GM21737 (cell line): ENCODE results near the gene RAB3IL1.

Experiments
- ATAC-seq: cut with Tn5 transposase; IDR thresholded peaks from one replicate; pipeline ENCODE4 v1.9.1; 2021; ENCODE audit warnings: mild to moderate bottlenecking, moderate library complexity; ENCODE audit not compliant: unreplicated experiment

The RAB3IL1 gene

DNA sequence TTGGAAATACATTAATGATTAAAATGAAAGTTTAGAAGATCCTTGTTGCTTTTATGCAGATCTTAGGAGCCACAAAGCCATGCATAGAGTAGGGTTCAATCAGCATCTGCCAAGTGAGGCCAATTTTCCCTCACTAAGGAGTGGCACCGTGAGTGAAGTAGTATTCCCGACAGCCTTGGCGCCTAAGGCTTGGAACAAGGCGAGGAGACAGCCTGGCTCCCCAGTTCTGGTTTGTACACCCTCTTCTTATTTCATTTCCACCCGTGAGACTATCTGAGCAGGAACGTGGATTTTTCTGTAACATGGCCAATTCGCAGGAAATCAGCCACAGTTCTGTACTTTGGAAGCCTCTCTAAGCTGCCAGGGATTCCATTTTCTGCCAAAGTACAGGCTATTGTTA is 66.7 kb downstream of the RAB3IL1 start:
- no peak for ATAC-seq

DNA sequence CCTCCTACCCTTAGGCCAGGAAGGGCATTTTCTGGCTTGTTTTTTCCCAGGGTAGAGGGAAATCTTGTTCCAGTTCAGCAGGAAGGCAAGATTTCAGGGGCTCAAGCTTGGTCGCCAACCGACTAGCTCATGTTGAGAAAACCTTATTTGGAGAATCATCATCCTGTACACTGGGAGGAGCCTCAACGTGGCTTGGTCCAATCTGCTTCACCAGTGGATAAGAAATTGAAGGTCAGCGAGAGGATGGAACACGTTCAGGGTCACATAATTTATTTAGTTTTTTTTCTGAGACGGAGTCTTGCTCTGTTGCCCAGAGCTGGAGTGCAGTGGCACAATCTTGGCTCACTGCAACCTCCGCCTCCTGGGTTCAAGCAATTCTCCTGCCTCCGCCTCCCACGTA is 68.7 kb downstream of the RAB3IL1 start:
- no peak for ATAC-seq

DNA sequence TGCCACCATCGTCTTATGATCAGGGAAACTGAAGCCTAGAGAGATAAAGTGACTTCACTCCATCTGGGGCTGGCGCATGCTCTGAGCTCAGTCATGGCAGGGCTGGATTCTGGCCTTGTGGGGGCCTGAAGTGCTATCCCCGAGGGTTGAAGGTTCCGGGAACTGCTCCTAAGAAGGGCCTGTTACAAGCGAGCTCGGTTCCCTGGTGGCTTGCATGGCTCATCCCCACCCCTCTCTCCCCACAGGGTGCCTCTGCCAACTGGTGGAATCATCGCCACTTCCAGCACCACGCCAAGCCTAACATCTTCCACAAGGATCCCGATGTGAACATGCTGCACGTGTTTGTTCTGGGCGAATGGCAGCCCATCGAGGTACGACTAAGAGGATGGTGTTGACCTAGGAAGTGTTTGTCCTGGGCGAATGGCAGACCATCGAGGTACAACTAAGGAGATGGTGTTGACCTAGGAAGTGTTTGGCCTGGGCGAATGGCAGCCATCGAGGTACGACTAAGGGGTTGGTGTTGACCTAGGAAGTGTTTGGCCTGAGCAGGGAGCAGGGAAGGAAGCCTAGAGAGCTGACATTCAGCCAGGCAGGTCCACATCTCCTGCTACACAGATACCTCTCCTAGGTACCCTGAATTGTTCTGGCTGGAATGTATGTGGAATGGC is 69.3 kb downstream of the RAB3IL1 start:
- ATAC-seq, result no peak
